Fibroblast of mammary gland (primary cell): ENCODE measurements around the gene IMMT.

ENCODE experiments used
- DNase-seq: peaks from one replicate; pipeline ENCODE4 v3.0.0-alpha.2; 2010; ENCODE audit warnings: low read depth
- H3K4me3 ChIP-seq: 2 replicates; pipeline ENCODE4 v1.5.1; 2011; ENCODE audit warnings: low read depth, mild to moderate bottlenecking, low read length, moderate library complexity; ENCODE audit not compliant: control insufficient read depth
- TF ChIP-seq, protein P1 (sequence below): conservative IDR thresholded peaks from 2 replicates; pipeline ENCODE4 v1.5.1; 2011; ENCODE audit warnings: low read depth, low read length, inconsistent platforms; ENCODE audit not compliant: control insufficient read depth, insufficient read depth

Gene IMMT

DNA sequence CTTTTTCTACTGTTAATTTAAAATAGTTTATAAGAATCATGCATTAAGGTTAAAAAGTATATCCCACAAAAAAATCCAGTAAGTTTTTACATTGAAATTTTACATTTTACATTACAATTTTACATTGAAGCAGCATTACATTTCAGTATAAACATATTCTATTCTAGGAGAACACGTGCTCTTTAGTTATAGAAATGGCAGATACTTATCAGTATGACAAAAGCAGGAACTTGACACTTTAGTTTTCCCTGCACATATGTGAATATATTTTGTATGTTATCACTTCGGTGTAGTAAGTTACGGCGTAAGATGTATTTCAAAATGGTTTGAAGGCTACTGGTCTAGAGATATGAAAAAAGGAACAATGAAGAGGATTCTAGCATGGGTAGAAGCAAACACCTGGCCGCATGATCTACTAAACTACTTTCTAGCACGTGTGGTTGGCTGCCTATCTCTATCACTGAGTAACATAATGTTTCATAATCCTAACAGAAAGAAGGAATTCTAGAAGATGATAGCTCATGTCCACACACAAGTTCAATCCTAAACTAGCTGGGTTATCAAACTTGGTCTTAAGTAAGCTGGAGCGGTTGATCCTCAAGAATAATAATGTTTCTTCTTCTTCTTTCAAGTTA lies 5.4 kb downstream of the IMMT start:
- H3K4me3 ChIP-seq = no peak overlapping the region
- TF ChIP-seq, protein P1, sequence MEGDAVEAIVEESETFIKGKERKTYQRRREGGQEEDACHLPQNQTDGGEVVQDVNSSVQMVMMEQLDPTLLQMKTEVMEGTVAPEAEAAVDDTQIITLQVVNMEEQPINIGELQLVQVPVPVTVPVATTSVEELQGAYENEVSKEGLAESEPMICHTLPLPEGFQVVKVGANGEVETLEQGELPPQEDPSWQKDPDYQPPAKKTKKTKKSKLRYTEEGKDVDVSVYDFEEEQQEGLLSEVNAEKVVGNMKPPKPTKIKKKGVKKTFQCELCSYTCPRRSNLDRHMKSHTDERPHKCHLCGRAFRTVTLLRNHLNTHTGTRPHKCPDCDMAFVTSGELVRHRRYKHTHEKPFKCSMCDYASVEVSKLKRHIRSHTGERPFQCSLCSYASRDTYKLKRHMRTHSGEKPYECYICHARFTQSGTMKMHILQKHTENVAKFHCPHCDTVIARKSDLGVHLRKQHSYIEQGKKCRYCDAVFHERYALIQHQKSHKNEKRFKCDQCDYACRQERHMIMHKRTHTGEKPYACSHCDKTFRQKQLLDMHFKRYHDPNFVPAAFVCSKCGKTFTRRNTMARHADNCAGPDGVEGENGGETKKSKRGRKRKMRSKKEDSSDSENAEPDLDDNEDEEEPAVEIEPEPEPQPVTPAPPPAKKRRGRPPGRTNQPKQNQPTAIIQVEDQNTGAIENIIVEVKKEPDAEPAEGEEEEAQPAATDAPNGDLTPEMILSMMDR = no peak
- DNase-seq = no peak

DNA sequence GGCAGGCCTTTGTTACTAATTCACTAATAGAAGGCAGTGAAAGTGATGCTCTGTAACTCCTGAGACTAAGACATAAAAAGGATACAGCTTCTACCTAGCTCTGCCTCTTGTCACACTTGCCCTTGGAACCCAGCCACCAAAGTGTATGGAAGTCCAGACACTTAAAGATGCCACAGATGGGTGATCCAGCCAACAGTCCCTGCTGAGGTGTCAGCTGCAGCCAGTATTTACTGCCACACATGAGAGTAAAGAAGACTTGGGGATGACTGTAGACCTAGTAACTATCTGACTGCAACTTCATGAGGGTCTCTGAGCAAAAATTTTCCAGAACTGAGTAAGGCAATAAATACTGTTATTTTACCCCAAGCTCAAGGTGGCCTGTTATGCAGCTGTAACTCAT lies 8.8 kb downstream of the IMMT start:
- H3K4me3 ChIP-seq = no peak overlapping the region
- no peak for DNase-seq
- TF ChIP-seq, protein P1 = no peak

DNA sequence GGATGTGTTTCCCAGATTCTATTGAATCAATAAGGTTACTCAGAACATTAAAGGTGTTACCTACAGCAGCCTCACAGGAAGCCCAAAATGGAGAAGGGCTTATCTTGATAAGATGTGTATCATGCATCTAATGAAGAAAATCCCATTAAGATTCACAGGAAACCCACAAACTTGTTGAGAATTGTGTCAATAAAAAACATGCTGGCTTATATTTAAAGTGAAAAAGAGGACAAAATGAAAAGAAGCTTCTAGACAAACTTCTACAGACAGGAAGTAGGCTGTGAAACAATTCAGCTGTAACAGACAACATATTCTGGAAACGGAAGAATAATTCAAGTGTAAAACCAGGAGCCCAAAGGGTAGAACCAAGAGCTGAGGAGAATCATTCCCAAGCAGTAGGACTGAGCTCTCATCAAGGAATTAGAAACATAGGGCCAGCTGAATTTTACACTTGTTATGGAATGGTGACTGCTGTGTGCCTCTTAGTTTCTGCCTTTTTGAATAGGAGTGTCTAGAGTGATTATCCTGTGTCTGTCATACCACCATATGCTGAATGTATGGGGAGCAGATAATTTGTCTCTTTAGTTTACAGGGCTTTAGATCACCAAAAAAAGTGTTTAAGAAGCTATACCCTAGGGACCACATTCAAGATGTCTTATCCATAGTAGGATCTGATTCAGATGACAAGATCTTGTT lies 9.6 kb downstream of the IMMT start:
- TF ChIP-seq, protein P1 = no peak
- no peak overlapping the region for H3K4me3 ChIP-seq
- DNase-seq = no peak

DNA sequence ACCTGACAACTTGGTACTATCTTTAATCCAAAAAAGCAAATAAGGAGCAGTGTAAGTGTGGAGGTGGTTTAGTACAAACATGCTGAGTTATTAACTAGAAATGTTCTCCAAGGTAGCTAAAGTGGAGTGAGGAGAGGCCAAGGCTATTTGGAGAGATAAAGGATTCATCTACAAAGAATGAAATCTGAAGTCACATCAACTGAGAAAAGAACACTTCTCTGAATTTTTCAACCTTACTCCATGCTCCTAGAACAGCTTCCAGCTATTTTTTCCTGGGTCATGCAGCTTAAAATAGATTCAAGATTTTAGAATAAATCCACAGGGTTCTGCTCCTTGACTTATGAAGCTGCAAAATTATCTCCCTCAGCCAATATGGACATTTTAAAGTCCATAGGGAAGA lies 18.7 kb downstream of the IMMT start:
- H3K4me3 ChIP-seq = no peak overlapping the region
- TF ChIP-seq, protein P1 = no peak
- no peak for DNase-seq

DNA sequence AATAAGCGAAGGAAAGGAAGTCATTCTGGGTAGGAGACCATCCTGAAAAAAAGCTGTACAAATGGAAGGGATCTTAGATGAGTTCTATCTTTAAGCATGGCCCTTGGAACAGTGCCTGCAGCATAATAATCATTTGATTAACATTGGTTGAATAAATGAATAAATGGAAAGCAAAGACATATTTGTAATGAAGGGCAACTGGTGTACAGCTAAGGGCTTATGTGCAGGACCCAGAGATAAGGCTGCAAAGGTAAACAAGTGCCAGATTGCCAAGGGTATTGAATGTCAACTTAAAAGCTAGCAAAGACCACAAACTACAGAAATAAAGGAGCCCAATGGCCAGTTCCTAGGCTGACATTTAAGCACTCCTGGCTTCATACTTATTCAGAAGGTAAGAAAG lies 19.4 kb downstream of the IMMT start:
- no peak overlapping the region for H3K4me3 ChIP-seq
- DNase-seq = no peak

DNA sequence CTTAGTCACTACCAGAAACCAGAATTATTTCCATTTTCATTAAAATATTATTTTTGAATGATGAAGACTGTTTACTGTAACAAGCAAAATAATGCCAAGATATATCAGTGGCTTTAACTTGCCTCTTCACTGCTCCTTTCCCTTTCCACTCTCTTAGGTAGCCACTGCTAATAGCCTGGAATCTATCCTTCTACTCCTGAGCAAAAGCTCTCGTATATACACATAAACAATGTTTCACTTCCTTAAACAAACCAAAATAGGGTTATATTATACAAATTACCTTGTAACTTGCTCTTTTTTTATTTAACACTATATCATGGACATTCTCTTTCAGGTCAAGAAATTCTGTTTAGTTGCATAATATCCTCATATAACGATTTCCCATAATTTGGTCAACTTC lies 20.8 kb downstream of the IMMT start:
- no peak overlapping the region for H3K4me3 ChIP-seq
- TF ChIP-seq, protein P1 = no peak
- no peak for DNase-seq

More for the DNA sequence above, 19.4 kb downstream of the IMMT start:
- TF ChIP-seq, protein P1 = no peak

DNA sequence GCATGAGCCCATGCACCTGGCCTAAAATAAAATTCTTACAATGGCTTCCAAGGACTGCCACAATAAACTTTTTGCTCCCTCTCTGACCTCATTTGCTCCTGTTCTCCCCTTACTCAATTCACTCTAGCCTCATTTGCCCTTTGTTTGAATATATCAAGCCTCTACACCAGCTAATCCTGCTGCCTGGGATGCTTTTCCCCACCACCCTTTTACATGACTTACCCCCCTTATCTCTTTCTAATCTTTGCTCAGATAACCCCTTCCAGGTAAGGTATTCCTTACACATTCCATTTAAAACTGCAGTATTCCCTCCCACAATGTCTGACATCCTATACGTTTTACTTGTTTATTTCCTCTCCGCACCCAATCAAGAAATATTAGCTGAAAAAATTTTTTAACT lies 22.7 kb downstream of the IMMT start:
- TF ChIP-seq, protein P1 = no peak
- no peak overlapping the region for H3K4me3 ChIP-seq
- no peak for DNase-seq
